GM12892 (cell line): ENCODE measurements around the gene NOSTRIN.

Experiments
- POLR2A ChIP-seq: IDR thresholded peaks from 2 replicates; pipeline ENCODE4 v1.6.1; 2011; ENCODE audit warnings: low read depth, low read length, control low read depth
- POLR2AphosphoS5 ChIP-seq: IDR thresholded peaks from 2 replicates; pipeline ENCODE4 v1.6.1; 2011; ENCODE audit warnings: low read depth, low read length, control low read depth
- TAF1 ChIP-seq: IDR thresholded peaks from 2 replicates; pipeline ENCODE4 v1.6.1; 2011; ENCODE audit warnings: low read depth, mild to moderate bottlenecking, control low read depth, low read length, borderline replicate concordance

DNA sequence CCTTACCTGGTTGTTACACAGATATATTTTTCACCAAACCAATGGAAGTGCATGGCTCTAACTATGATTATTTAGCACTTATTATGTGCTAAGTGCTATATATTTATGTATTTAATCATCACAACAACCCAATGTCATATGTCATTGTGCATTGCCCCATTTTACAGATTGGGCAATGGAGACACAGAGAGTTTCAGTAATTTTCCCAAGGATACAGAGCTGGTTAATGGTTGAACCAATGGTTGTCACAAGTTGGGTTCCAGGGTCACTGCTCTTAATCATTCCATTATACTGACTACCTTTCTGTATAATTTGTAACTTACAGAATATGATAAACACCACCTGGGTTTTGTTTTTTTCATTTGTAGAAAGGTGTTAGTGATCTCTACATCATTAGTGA is 29.2 kb downstream of the NOSTRIN start:
- TF ChIP-seq POLR2A (no peak), POLR2AphosphoS5 (no peak), TAF1 (no peak)
